Nephron (organoid): Measurements from ENCODE around the gene NEGR1.

Experiments
- H3K27ac Mint-ChIP-seq, 3 experiments: 2 replicates each; pipeline ENCODE4 v1.8.0; 2020; ENCODE audit warnings: mixed read lengths in 3 of 3, mild to moderate bottlenecking in 2 of 3, moderate library complexity in 1 of 3
- H3K27me3 Mint-ChIP-seq: 2 replicates; pipeline ENCODE4 v1.8.0; 2021; ENCODE audit warnings: low read depth, mild to moderate bottlenecking, moderate library complexity, mixed read lengths
- H3K36me3 Mint-ChIP-seq: 2 replicates; pipeline ENCODE4 v1.8.0; 2020; ENCODE audit warnings: low read depth, mixed read lengths
- H3K4me1 Mint-ChIP-seq: 2 replicates; pipeline ENCODE4 v1.8.0; 2020; ENCODE audit warnings: mixed read lengths
- H3K4me3 Mint-ChIP-seq, 3 experiments: 2 replicates each; pipeline ENCODE4 v1.8.0; 2020; ENCODE audit warnings: mild to moderate bottlenecking in 3 of 3, mixed read lengths in 3 of 3, moderate library complexity in 2 of 3
- H3K9me3 Mint-ChIP-seq: 2 replicates; pipeline ENCODE4 v1.8.0; 2020; ENCODE audit warnings: mixed read lengths
- CTCF ChIP-seq, 3 experiments: fragments of 200-600 bp; sonication (generic); IDR thresholded peaks; one replicate each; pipeline ENCODE4 v1.5.0; 2021; ENCODE audit warnings: antibody characterized with exemption in 3 of 3; ENCODE audit not compliant: unreplicated experiment in 3 of 3

NEGR1 gene

GRCh38 chr1:72170246-72170645 is 112.1 kb downstream of the NEGR1 start:
- no peak for TF ChIP-seq CTCF (IDR thresholded peaks at IDR 0.05; ENCODE audit: unreplicated experiment in 3 of 3)
- no peak overlapping the region for H3K27ac Mint-ChIP-seq
- H3K27me3 Mint-ChIP-seq, result no peaks in the 10 kb centered on the region
- no peaks in the 10 kb centered on the region for H3K36me3 Mint-ChIP-seq
- H3K4me3 Mint-ChIP-seq, result no peak overlapping the region
- H3K4me1 Mint-ChIP-seq, result no peaks in the 10 kb centered on the region
- no peaks in the 10 kb centered on the region for H3K9me3 Mint-ChIP-seq

- Mint-ChIP-seq H3K27ac (no peak overlapping the region), H3K36me3 (no peaks in the 10 kb centered on the region), H3K4me3 (no peak overlapping the region), H3K27me3 (no peaks in the 10 kb centered on the region), H3K9me3 (no peaks in the 10 kb centered on the region), H3K4me1 (no peaks in the 10 kb centered on the region)
- no peak for TF ChIP-seq CTCF (IDR thresholded peaks at IDR 0.05; ENCODE audit: unreplicated experiment in 3 of 3)
Measured at GRCh38 chr1:72166426-72166825, 115.9 kb downstream of the NEGR1 start.

GRCh38 chr1:72150508-72150907 is 131.8 kb downstream of the NEGR1 start:
- no peaks in the 10 kb centered on the region for H3K9me3 Mint-ChIP-seq
- TF ChIP-seq CTCF (IDR thresholded peaks at IDR 0.05; ENCODE audit: unreplicated experiment in 3 of 3), result no peak
- no peak overlapping the region for H3K4me3 Mint-ChIP-seq
- H3K27me3 Mint-ChIP-seq, result no peaks in the 10 kb centered on the region
- no peaks in the 10 kb centered on the region for H3K36me3 Mint-ChIP-seq
- H3K4me1 Mint-ChIP-seq, result no peaks in the 10 kb centered on the region
- no peak overlapping the region for H3K27ac Mint-ChIP-seq

GRCh38 chr1:72141875-72142274 is 140.5 kb downstream of the NEGR1 start:
- Mint-ChIP-seq H3K27ac (no peak overlapping the region), H3K27me3 (no peaks in the 10 kb centered on the region), H3K4me1 (no peaks in the 10 kb centered on the region), H3K36me3 (no peaks in the 10 kb centered on the region), H3K4me3 (no peak overlapping the region), H3K9me3 (peaks cover 1% of the 10 kb centered on the region)
- TF ChIP-seq CTCF (IDR thresholded peaks at IDR 0.05; ENCODE audit: unreplicated experiment in 3 of 3), result no peak

- Mint-ChIP-seq H3K27ac (no peak overlapping the region), H3K4me3 (no peak overlapping the region), H3K36me3 (no peaks in the 10 kb centered on the region), H3K9me3 (peaks cover 3% of the 10 kb centered on the region), H3K27me3 (no peaks in the 10 kb centered on the region), H3K4me1 (no peaks in the 10 kb centered on the region)
- no peak for TF ChIP-seq CTCF (IDR thresholded peaks at IDR 0.05; ENCODE audit: unreplicated experiment in 3 of 3)
Measured at GRCh38 chr1:72140222-72140621, 142.1 kb downstream of the NEGR1 start.

GRCh38 chr1:72137656-72138055 is 144.7 kb downstream of the NEGR1 start:
- Mint-ChIP-seq H3K36me3 (no peaks in the 10 kb centered on the region), H3K4me3 (no peak overlapping the region), H3K4me1 (no peaks in the 10 kb centered on the region), H3K27ac (no peak overlapping the region), H3K27me3 (no peaks in the 10 kb centered on the region), H3K9me3 (peaks cover 3% of the 10 kb centered on the region)
- no peak for TF ChIP-seq CTCF (IDR thresholded peaks at IDR 0.05; ENCODE audit: unreplicated experiment in 3 of 3)
